ENCODE results near the gene CENPA.

GRCh38 chr2:26772064-26773001 lies 13.5 kb upstream of the CENPA start:
- TF ChIP-seq SP1 (IDR thresholded peaks at IDR 0.05): no peak
- TF ChIP-seq, protein P1, sequence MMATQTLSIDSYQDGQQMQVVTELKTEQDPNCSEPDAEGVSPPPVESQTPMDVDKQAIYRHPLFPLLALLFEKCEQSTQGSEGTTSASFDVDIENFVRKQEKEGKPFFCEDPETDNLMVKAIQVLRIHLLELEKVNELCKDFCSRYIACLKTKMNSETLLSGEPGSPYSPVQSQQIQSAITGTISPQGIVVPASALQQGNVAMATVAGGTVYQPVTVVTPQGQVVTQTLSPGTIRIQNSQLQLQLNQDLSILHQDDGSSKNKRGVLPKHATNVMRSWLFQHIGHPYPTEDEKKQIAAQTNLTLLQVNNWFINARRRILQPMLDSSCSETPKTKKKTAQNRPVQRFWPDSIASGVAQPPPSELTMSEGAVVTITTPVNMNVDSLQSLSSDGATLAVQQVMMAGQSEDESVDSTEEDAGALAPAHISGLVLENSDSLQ (IDR thresholded peaks at IDR 0.05): no peak
- no peak for TF ChIP-seq FOXK2 (IDR thresholded peaks at IDR 0.05)
- no peak for TF ChIP-seq FOXM1 (IDR thresholded peaks at IDR 0.05; ENCODE audit: borderline replicate concordance)
- no peak for TF ChIP-seq L3MBTL2 (conservative IDR thresholded peaks at IDR 0.05)
- TF ChIP-seq CTBP1 (IDR thresholded peaks at IDR 0.05; ENCODE audit: borderline replicate concordance): no peak
- TF ChIP-seq BHLHE40 (IDR thresholded peaks at IDR 0.05; ENCODE audit: borderline replicate concordance): no peak
- no peak for TF ChIP-seq LEF1 (IDR thresholded peaks at IDR 0.05; ENCODE audit: borderline replicate concordance)
- TF ChIP-seq NFRKB (IDR thresholded peaks at IDR 0.05): no peak
- no peak for TF ChIP-seq FOXA1 (IDR thresholded peaks at IDR 0.05)
- no peak for TF ChIP-seq ELF4 (IDR thresholded peaks at IDR 0.05)
- TF ChIP-seq SUZ12 (IDR thresholded peaks at IDR 0.05): no peak
- no peak for TF ChIP-seq ARNT (IDR thresholded peaks at IDR 0.05)
- TF ChIP-seq TARDBP (IDR thresholded peaks at IDR 0.05): no peak
